ENCODE results near the gene BCHE. TPM values are rescaled to one million over a fixed set of nuclear protein-coding genes. Genes with fewer than 3 reads are reported as not detected.

The BCHE gene
- total RNA-seq, 2 donors from 2014 or later, result 1.6 to 5.4 TPM

- no peak for TF ChIP-seq CTCF (IDR thresholded peaks at IDR 0.05)
- no peak overlapping the region for H3K27ac ChIP-seq
- no peak overlapping the region for H3K9ac ChIP-seq (ENCODE audit: low read depth in 2 of 2, low read length in 2 of 2)
- H3K4me3 ChIP-seq, result no peak overlapping the region
- intact Hi-C loops (cut with DNase I), result no loop called here
- no peaks in the 10 kb centered on the region for H3K36me3 ChIP-seq
- H3K27me3 ChIP-seq, result no peaks in the 10 kb centered on the region
- H3K4me1 ChIP-seq, result no peaks in the 10 kb centered on the region
- no peak for DNase-seq
- H3K9me3 ChIP-seq, result no peaks in the 10 kb centered on the region
These were observed 578 bp upstream of the BCHE start for GRCh38 chr3:165837801-165838200.

- no peaks in the 10 kb centered on the region for H3K4me1 ChIP-seq
- no peaks in the 10 kb centered on the region for H3K36me3 ChIP-seq
- DNase-seq, result no peak
- no peak overlapping the region for H3K4me3 ChIP-seq
- no peaks in the 10 kb centered on the region for H3K27me3 ChIP-seq
- no peak overlapping the region for H3K9ac ChIP-seq (ENCODE audit: low read depth in 2 of 2, low read length in 2 of 2)
- no peak overlapping the region for H3K27ac ChIP-seq
- no peak for TF ChIP-seq CTCF (IDR thresholded peaks at IDR 0.05)
- intact Hi-C loops (cut with DNase I), result no loop called here
- no peaks in the 10 kb centered on the region for H3K9me3 ChIP-seq
These were observed 1.8 kb downstream of the BCHE start for GRCh38 chr3:165835431-165835830.

GRCh38 chr3:165830746-165831145 lies 6.5 kb downstream of the BCHE start:
- Histone ChIP-seq H3K4me3 (no peak overlapping the region), H3K9ac (ENCODE audit: low read depth in 2 of 2, low read length in 2 of 2) (no peak overlapping the region), H3K4me1 (no peaks in the 10 kb centered on the region), H3K36me3 (no peaks in the 10 kb centered on the region), H3K9me3 (no peaks in the 10 kb centered on the region), H3K27me3 (no peaks in the 10 kb centered on the region), H3K27ac (no peak overlapping the region)
- intact Hi-C loops (cut with DNase I), result no loop called here
- no peak for DNase-seq
- TF ChIP-seq CTCF (IDR thresholded peaks at IDR 0.05), result no peak

GRCh38 chr3:165827883-165828282 lies 9.3 kb downstream of the BCHE start:
- H3K4me3 ChIP-seq, result no peak overlapping the region
- H3K9ac ChIP-seq (ENCODE audit: low read depth in 2 of 2, low read length in 2 of 2), result no peak overlapping the region
- no peak for DNase-seq
- TF ChIP-seq CTCF (IDR thresholded peaks at IDR 0.05), result no peak
- intact Hi-C loops (cut with DNase I), result no loop called here
- H3K27me3 ChIP-seq, result no peaks in the 10 kb centered on the region
- no peaks in the 10 kb centered on the region for H3K9me3 ChIP-seq
- H3K4me1 ChIP-seq, result no peaks in the 10 kb centered on the region
- no peaks in the 10 kb centered on the region for H3K36me3 ChIP-seq
- H3K27ac ChIP-seq, result no peak overlapping the region

GRCh38 chr3:165827233-165827632 lies 10.0 kb downstream of the BCHE start:
- Histone ChIP-seq H3K27me3 (no peaks in the 10 kb centered on the region), H3K4me3 (no peak overlapping the region), H3K9me3 (no peaks in the 10 kb centered on the region), H3K27ac (no peak overlapping the region), H3K9ac (ENCODE audit: low read depth in 2 of 2, low read length in 2 of 2) (no peak overlapping the region), H3K36me3 (no peaks in the 10 kb centered on the region), H3K4me1 (no peaks in the 10 kb centered on the region)
- intact Hi-C loops (cut with DNase I), result no loop called here
- no peak for DNase-seq
- TF ChIP-seq CTCF (IDR thresholded peaks at IDR 0.05), result no peak

GRCh38 chr3:165820671-165821123 lies 16.5 kb downstream of the BCHE start:
- H3K4me3 ChIP-seq, result no peak overlapping the region
- no peaks in the 10 kb centered on the region for H3K9me3 ChIP-seq
- intact Hi-C loops (cut with DNase I), result no loop called here
- DNase-seq, result no peak
- no peaks in the 10 kb centered on the region for H3K27me3 ChIP-seq
- H3K4me1 ChIP-seq, result no peaks in the 10 kb centered on the region
- no peak overlapping the region for H3K27ac ChIP-seq
- TF ChIP-seq CTCF (IDR thresholded peaks at IDR 0.05), result no peak
- H3K9ac ChIP-seq (ENCODE audit: low read depth in 2 of 2, low read length in 2 of 2), result no peak overlapping the region
- no peaks in the 10 kb centered on the region for H3K36me3 ChIP-seq
